GM12892 (cell line): ENCODE measurements around the gene ZNF154.

Source experiments
- POLR2A ChIP-seq: IDR thresholded peaks from 2 replicates; pipeline ENCODE4 v1.6.1; 2011; ENCODE audit warnings: low read depth, low read length, control low read depth
- TAF1 ChIP-seq: IDR thresholded peaks from 2 replicates; pipeline ENCODE4 v1.6.1; 2011; ENCODE audit warnings: low read depth, mild to moderate bottlenecking, control low read depth, low read length, borderline replicate concordance

GRCh38 chr19:57757941-57758340 lies 48.9 kb upstream of the ZNF154 start:
- no peak for TF ChIP-seq POLR2A
- TF ChIP-seq TAF1: no peak
